ENCODE results near the gene COX6B1.
"Not testable (repeated sequence)": the region's sequence is repeated elsewhere in the genome, so short reads cannot be mapped to it uniquely, and the experiment has no call there.

The COX6B1 gene, protein sequence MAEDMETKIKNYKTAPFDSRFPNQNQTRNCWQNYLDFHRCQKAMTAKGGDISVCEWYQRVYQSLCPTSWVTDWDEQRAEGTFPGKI

DNA sequence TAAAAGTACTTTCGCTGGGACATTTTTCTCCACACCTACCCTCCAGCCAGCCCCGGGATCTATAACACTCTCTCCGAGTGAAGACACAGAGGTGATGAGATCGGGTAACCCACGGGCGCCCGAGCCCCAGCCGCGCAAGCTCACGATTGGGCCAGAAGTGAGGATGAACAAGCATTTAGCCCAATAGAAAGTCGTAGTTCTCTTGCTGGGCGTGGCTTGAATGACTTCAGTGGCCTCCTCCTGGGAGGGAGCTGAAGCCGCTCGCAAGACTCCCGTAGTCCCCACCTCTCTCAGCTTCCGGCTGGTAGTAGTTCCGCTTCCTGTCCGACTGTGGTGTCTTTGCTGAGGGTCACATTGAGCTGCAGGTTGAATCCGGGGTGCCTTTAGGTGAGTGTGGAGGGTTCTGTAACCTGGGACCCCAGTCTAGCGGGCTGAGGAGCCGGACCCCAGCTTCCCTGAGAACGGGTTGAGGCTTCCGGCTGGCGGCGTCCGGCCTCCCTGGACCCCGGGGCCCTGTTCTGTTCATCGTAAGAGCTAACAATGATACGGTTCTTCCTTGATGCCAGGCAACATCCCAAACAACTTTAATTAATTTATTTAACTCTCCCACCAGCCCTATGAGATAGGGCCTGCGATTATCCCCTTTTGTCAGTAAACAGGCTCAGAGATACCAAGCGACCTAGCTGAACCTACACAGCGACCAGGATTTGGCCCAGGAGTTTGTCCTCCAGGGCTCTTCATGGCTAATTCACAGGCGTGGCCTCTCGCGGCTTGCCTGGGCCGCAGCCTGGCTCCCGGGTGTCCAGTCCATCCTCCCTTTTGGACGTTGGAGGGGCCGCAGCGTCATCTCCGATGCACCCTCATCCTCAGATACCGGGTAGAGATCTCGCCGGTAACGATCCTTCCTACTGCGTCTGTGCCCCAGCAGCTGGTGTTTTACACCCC lies at the start of gene COX6B1:
COX6B1 (plus strand) TSS at position 307 of the 945 bp plus-strand sequence. CDS start 2,921 bp downstream, outside the sequence.
- DNase-seq (ENCODE audit: low spot score) = peak; percentile 92

DNA sequence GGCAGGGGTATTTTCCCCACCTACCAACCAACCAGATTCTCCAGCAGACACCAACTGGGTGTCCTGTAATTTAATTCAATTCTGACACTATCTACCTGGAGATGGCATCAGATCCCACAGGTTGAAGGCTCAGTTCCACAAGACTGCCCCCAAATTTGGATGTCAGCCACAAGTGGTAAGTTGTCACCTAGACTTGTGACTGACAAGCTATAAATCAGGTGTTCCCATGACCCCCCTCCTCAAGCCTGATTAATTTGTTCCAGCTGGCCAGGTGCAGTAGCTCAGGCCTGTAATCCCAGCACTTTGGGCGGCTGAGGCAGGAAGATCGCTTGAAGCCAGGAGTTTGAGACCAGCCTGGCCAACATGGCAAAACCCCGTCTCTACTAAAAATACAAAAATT lies 46.2 kb upstream of the COX6B1 start:
- DNase-seq (ENCODE audit: low spot score) = no peak

GRCh38 chr19:35604436-35604835 lies 43.7 kb upstream of the COX6B1 start:
- DNase-seq (ENCODE audit: low spot score) = not testable (repeated sequence)

GRCh38 chr19:35607170-35607569 lies 41.0 kb upstream of the COX6B1 start:
- DNase-seq (ENCODE audit: low spot score) = not testable (repeated sequence)

GRCh38 chr19:35607661-35608060 lies 40.5 kb upstream of the COX6B1 start:
- no peak for DNase-seq (ENCODE audit: low spot score)

DNA sequence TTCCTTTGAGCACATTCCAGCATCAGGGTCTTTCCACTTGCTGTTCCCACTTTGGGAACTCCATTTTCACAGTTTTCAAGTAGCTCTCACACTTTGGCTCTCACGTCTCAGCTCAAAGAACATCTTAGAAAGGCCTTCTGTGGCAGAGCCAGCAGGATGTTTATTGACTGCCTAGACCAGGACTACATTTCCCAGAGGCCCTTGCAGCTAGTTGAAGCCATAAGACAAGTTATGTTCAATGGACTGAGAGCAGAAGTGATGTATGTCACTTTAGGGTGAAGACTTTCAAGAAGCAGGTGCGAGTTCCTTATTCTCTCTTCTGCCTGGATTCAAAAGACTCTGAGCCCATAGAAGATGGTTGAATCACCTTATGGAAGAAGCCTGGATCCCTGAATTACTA lies 39.9 kb upstream of the COX6B1 start:
- no peak for DNase-seq (ENCODE audit: low spot score)

DNA sequence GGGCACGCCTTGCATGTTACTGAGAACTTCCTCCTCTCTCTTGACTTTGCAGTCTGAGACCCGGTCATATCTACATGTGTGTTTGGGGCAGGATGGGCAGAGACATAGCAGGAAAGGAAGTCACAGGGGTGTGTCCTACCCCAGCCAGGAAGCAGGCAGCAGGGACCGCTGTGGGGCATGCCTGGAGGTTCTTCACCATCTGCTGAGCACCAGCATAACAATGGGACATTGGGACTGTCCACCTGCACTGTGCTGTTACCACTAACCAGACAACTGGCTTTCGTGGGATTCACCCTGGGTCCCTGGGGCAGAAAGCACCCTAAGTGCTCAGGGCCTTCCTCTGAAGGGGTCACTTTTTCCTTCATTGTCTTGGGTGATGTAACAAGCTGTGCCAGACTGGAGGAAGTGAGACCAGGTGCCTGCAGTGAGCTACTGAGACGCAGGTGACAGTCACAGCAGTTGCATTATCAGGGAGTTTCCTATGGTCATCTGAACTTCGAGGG lies 38.2 kb upstream of the COX6B1 start:
- DNase-seq (ENCODE audit: low spot score) = no peak

GRCh38 chr19:35612224-35612558 lies 35.9 kb upstream of the COX6B1 start:
- no peak for DNase-seq (ENCODE audit: low spot score)

DNA sequence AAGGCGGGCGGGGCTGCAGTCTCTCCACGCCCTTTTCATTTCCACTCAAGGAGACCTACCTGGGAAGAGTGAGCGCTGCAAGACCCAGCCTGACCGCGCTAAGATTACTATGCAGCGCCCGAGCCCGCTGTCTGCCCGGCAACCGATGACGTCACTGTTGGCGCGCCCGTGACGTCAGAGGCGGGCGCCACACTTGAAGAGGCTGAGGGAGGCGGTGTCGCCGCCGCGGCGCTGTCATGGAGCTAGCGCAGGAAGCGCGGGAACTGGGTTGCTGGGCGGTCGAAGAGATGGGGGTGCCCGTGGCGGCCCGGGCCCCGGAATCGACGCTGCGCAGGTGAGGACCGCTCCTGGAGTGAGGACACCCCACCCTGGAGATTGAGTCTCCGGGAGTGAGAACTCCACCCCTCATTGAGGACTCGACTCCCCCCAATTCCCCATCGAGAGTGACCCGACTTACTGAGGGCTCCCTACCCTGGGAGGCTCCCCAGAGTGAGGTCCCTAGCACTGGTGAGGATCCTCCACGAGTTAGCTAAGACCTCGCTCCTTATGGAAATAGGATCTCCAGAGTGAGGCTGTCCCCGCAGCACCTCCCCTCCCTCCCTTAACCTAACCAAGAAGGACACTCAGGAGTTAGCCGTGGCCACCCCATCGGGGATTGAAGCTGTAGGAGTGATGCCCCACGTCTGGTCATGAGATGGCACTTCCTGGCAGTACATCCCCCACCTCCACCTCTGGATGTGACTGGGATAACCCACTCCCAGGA lies 35.4 kb upstream of the COX6B1 start, which contains the start of gene HAUS5:
HAUS5 (plus strand) TSS at position 177 of the 763 bp plus-strand sequence; CDS start at position 237, 60 bp downstream.
- peak; percentile 92 for DNase-seq (ENCODE audit: low spot score)

GRCh38 chr19:35613574-35613973 lies 34.5 kb upstream of the COX6B1 start:
- DNase-seq (ENCODE audit: low spot score) = no peak

DNA sequence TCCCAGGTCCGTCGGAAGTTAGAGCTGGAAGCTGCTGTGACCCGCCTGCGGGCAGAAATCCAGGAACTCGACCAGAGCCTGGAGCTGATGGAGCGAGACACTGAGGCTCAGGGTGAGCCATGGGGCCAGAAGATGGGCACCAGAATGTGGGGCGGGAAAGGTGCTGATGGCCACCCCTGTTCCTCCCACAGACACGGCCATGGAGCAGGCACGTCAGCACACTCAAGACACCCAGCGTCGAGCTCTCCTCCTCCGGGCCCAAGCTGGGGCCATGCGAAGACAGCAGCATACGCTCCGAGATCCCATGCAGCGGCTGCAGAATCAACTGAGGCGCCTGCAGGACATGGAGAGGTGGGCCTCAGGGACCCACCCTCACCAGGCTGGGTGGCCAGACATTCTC lies 33.1 kb upstream of the COX6B1 start:
- DNase-seq (ENCODE audit: low spot score) = no peak

DNA sequence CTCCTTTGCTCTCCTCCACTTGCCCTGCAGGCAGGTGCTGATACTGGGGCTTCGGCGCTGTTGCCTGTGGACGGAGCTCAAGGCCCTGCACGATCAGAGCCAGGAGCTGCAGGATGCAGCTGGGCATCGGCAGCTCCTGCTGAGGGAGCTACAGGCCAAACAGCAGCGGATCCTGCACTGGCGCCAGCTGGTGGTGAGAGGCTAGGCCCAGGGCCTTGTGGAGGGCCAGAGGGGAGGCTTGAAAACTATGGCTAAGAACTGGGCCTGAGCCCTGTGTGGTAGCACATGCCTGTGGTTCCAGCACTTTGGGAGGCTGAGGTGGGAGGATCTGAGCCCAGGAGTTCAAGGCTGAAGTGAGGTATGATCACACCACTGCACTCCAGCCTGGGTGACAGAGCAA lies 29.3 kb upstream of the COX6B1 start:
- DNase-seq (ENCODE audit: low spot score) = no peak

DNA sequence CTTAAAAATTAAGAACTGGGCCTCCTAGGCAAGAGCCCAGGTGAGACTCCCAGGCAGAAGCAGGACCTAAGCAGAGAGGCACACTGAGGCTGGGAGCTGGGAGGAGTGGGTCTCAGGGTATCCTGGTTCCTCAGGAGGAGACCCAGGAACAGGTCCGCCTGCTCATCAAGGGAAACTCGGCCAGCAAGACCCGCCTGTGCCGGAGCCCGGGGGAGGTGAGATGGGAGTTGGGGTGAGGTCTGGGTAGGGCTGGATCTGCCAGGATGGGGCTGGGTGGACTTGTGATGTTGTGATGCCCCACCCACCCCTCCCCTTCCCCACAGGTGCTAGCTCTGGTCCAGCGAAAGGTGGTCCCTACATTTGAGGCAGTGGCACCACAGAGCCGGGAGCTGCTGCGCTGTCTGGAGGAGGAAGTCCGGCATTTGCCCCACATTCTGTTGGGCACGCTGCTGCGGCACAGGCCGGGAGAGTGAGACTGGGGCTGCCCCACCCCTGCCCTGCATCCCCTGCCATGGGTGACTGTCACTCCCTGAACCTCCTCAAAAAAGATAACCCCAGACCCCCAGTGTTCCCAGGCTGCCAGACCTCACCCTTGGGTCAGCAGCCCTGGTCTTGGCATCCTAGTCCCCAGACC lies 28.7 kb upstream of the COX6B1 start:
- DNase-seq (ENCODE audit: low spot score) = no peak

DNA sequence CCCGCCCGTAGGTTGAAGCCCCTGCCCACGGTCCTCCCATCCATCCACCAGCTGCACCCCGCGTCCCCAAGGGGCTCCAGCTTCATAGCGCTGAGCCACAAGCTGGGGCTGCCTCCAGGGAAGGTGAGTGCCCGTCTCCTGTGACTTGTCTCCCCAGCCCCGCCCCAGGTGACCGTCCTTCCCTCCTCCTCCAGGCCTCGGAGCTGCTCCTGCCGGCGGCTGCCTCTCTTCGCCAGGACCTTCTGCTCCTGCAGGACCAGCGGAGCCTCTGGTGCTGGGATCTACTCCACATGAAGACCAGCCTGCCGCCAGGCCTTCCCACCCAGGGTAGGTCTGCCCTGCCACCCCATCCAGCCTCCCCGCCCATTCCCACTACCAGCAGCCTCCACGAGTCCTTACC lies 28.1 kb upstream of the COX6B1 start:
- DNase-seq (ENCODE audit: low spot score) = no peak

DNA sequence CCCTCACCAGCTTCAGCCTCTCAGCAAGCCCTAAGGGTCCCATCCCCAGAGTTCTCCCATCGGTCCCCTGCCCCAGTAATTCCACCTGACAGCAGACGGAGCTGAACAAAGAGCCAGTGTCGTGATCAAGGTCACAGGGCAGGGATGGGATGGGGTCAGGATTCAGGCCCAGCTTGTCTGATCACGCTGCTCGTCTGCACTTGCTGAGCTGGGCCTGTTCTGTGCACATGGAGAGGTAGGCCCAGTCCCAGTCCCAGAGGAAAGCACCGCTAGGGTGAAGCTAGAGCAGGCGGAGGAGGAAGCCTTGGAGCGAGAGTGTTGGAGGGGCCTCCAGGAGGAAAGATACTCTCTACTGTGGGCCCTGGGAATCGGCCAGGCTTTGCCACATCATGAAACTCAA lies 26.4 kb upstream of the COX6B1 start:
- no peak for DNase-seq (ENCODE audit: low spot score)

GRCh38 chr19:35622750-35623149 lies 25.4 kb upstream of the COX6B1 start:
- no peak for DNase-seq (ENCODE audit: low spot score)

DNA sequence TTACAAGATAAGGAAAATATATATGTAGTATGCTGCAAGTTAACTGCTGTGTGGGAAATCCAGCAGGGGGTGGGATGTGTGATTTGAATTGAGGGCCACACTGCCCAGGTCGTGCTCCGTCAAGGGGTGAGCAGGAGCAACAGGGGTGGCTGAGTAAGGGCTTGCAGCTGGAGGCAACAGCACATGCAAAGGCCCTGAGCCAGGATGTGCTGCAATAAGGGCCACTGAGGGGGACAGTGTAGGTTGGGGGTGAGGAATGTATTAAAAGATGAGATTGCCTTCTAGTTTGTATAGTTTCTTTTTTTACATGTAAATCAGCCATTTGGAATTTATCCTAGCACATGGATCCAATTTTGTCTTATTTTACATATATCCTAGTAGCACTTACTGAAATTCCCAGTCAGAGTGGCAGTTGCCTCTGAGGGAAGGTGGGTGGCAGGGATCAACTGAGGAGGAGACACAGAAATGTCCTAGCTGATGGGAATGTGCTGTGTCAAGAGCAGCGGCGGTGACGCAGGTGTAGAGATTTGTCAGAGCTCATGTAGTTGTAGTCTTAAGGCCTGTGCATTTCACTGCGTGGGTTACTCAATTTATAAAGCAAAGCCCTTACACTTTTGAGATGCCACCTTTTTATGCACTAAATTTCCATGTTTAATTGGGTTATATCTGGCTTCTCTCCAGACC lies 24.7 kb upstream of the COX6B1 start:
- no peak for DNase-seq (ENCODE audit: low spot score)

DNA sequence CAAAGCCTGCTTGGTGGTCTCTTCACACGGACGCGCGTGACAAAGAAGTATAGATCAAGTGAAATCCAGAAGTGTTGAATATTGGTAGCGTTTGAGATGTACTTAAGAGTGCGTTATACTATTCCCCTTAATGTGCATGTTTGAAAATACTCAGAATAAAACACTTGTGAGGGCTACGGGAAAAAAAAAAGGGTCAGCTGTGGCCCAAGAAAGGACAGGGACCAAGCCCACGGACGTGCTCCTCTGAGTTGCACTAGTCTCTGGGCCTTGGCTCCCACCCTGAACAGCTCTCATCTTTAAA lies 19.9 kb upstream of the COX6B1 start:
- no peak for DNase-seq (ENCODE audit: low spot score)

GRCh38 chr19:35628565-35629331 lies 19.4 kb upstream of the COX6B1 start, which contains the start of gene RBM42:
TSS of gene RBM42 (plus strand) at chr19:35629036. CDS start at chr19:35629154, 118 bp downstream.
- DNase-seq (ENCODE audit: low spot score) = peak; percentile 99

DNA sequence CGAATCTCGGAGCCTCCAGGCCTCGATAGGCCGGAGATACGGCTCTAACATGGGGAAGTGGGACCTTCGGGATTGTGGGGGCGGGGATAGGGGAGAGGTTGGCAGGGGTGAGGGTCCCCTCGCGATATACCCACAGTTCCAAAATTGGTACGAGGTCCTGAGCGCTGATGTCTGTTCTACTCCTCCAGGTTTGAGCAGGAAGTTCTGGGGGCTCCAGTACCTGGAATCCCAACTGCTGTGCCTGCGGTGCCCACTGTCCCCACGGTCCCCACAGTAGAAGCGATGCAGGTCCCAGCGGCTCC lies 18.8 kb upstream of the COX6B1 start:
- DNase-seq (ENCODE audit: low spot score) = no peak

All from kidney capillary endothelial cell (primary cell).